ENCODE measurements around the gene PDCL2.

DNA sequence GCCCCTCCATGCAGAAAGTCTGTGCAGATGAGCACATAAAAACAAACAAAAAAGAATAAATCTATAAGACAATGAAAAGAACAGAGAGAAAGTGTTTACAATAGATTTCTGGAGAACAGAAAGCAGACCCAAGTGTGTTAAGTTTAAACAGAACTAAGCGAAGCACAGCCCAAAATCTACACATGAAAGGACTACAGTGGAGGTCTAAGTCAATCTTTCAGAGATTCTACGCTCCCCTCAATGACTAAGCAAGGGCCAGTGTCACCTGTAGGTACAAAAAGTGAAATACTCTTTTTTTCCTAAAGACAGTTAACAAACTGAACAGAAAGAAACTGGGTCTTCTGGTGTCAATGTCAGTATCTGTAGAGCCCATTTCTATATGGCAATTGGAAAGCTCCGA lies 63.6 kb downstream of the PDCL2 start:
- TF ChIP-seq, protein P1, sequence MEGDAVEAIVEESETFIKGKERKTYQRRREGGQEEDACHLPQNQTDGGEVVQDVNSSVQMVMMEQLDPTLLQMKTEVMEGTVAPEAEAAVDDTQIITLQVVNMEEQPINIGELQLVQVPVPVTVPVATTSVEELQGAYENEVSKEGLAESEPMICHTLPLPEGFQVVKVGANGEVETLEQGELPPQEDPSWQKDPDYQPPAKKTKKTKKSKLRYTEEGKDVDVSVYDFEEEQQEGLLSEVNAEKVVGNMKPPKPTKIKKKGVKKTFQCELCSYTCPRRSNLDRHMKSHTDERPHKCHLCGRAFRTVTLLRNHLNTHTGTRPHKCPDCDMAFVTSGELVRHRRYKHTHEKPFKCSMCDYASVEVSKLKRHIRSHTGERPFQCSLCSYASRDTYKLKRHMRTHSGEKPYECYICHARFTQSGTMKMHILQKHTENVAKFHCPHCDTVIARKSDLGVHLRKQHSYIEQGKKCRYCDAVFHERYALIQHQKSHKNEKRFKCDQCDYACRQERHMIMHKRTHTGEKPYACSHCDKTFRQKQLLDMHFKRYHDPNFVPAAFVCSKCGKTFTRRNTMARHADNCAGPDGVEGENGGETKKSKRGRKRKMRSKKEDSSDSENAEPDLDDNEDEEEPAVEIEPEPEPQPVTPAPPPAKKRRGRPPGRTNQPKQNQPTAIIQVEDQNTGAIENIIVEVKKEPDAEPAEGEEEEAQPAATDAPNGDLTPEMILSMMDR (IDR thresholded peaks at IDR 0.05), result no peak
- TF ChIP-seq POLR2A (IDR thresholded peaks at IDR 0.05), result no peak

Measured in esophagus squamous epithelium (tissue), 4 donors.